Stimulated activated naive CD8-positive, alpha-beta T cell treated with anti-CD3 and anti-CD28 coated beads, Interleukin-15, Interleukin-2, amounts not matched to agents 100 ng/mL and 50 ng/mL, for 24 hours (primary cell): ENCODE results near the gene PRR23E.

Source experiments
- H3K27ac Mint-ChIP-seq: one replicate; pipeline ENCODE4 v1.8.0; 2021; ENCODE audit warnings: mild to moderate bottlenecking, mixed read lengths
- H3K27me3 Mint-ChIP-seq: one replicate; pipeline ENCODE4 v1.8.0; 2021; ENCODE audit warnings: mixed read lengths
- H3K36me3 Mint-ChIP-seq: one replicate; pipeline ENCODE4 v1.8.0; 2021; ENCODE audit warnings: low read depth, mixed read lengths
- H3K4me1 Mint-ChIP-seq: one replicate; pipeline ENCODE4 v1.8.0; 2021; ENCODE audit warnings: low read depth, mixed read lengths
- H3K4me3 Mint-ChIP-seq: one replicate; pipeline ENCODE4 v1.8.0; 2021; ENCODE audit warnings: mild to moderate bottlenecking, mixed read lengths
- H3K9me3 Mint-ChIP-seq: one replicate; pipeline ENCODE4 v1.8.0; 2021; ENCODE audit warnings: mixed read lengths

Gene PRR23E

GRCh38 chr3:127187316-127187715, 5.6 kb upstream of the PRR23E start:
- no peak overlapping the region for H3K4me3 Mint-ChIP-seq
- no peaks in the 10 kb centered on the region for H3K4me1 Mint-ChIP-seq
- no peaks in the 10 kb centered on the region for H3K36me3 Mint-ChIP-seq
- no peak overlapping the region for H3K27ac Mint-ChIP-seq
- H3K27me3 Mint-ChIP-seq, result no peaks in the 10 kb centered on the region
- peaks cover 13% of the 10 kb centered on the region for H3K9me3 Mint-ChIP-seq

GRCh38 chr3:127193341-127193740, 410 bp downstream of the PRR23E start:
- Mint-ChIP-seq H3K4me3 (no peak overlapping the region), H3K36me3 (no peaks in the 10 kb centered on the region), H3K4me1 (no peaks in the 10 kb centered on the region), H3K9me3 (peaks cover 12% of the 10 kb centered on the region), H3K27me3 (peaks cover 3% of the 10 kb centered on the region), H3K27ac (no peak overlapping the region)

- Mint-ChIP-seq H3K9me3 (peaks cover 8% of the 10 kb centered on the region), H3K27ac (no peak overlapping the region), H3K27me3 (peaks cover 3% of the 10 kb centered on the region), H3K4me1 (no peaks in the 10 kb centered on the region), H3K36me3 (no peaks in the 10 kb centered on the region), H3K4me3 (no peak overlapping the region)
Measured at GRCh38 chr3:127193775-127194174, 844 bp downstream of the PRR23E start.

GRCh38 chr3:127194601-127195187, 1.8 kb downstream of the PRR23E start:
- no peaks in the 10 kb centered on the region for H3K36me3 Mint-ChIP-seq
- H3K4me3 Mint-ChIP-seq, result no peak overlapping the region
- H3K4me1 Mint-ChIP-seq, result no peaks in the 10 kb centered on the region
- peaks cover 5% of the 10 kb centered on the region for H3K9me3 Mint-ChIP-seq
- H3K27me3 Mint-ChIP-seq, result peaks cover 3% of the 10 kb centered on the region
- H3K27ac Mint-ChIP-seq, result no peak overlapping the region

GRCh38 chr3:127195417-127195816, 2.5 kb downstream of the PRR23E start:
- peaks cover 3% of the 10 kb centered on the region for H3K27me3 Mint-ChIP-seq
- no peak overlapping the region for H3K4me3 Mint-ChIP-seq
- no peaks in the 10 kb centered on the region for H3K36me3 Mint-ChIP-seq
- H3K9me3 Mint-ChIP-seq, result peaks cover 5% of the 10 kb centered on the region
- no peaks in the 10 kb centered on the region for H3K4me1 Mint-ChIP-seq
- H3K27ac Mint-ChIP-seq, result no peak overlapping the region

GRCh38 chr3:127196002-127196401, 3.1 kb downstream of the PRR23E start:
- peaks cover 6% of the 10 kb centered on the region for H3K27me3 Mint-ChIP-seq
- H3K27ac Mint-ChIP-seq, result no peak overlapping the region
- no peaks in the 10 kb centered on the region for H3K4me1 Mint-ChIP-seq
- no peak overlapping the region for H3K4me3 Mint-ChIP-seq
- H3K9me3 Mint-ChIP-seq, result peaks cover 5% of the 10 kb centered on the region
- no peaks in the 10 kb centered on the region for H3K36me3 Mint-ChIP-seq

GRCh38 chr3:127196466-127197299, 3.8 kb downstream of the PRR23E start:
- Mint-ChIP-seq H3K4me1 (no peaks in the 10 kb centered on the region), H3K9me3 (peaks cover 5% of the 10 kb centered on the region), H3K27ac (no peak overlapping the region), H3K36me3 (no peaks in the 10 kb centered on the region), H3K4me3 (no peak overlapping the region), H3K27me3 (peaks cover 11% of the 10 kb centered on the region)

GRCh38 chr3:127197300-127198189, 4.6 kb downstream of the PRR23E start:
- H3K27me3 Mint-ChIP-seq, result peaks cover 11% of the 10 kb centered on the region
- H3K27ac Mint-ChIP-seq, result no peak overlapping the region
- no peak overlapping the region for H3K4me3 Mint-ChIP-seq
- no peaks in the 10 kb centered on the region for H3K4me1 Mint-ChIP-seq
- no peaks in the 10 kb centered on the region for H3K36me3 Mint-ChIP-seq
- H3K9me3 Mint-ChIP-seq, result peaks cover 2% of the 10 kb centered on the region

GRCh38 chr3:127200086-127200691, 7.3 kb downstream of the PRR23E start:
- Mint-ChIP-seq H3K4me1 (no peaks in the 10 kb centered on the region), H3K27me3 (peaks cover 11% of the 10 kb centered on the region), H3K27ac (no peak overlapping the region), H3K4me3 (no peak overlapping the region), H3K36me3 (no peaks in the 10 kb centered on the region), H3K9me3 (peaks cover 6% of the 10 kb centered on the region)

GRCh38 chr3:127203024-127203423, 10.1 kb downstream of the PRR23E start:
- Mint-ChIP-seq H3K9me3 (peaks cover 6% of the 10 kb centered on the region), H3K27ac (no peak overlapping the region), H3K27me3 (peaks cover 8% of the 10 kb centered on the region), H3K4me3 (no peak overlapping the region), H3K4me1 (no peaks in the 10 kb centered on the region), H3K36me3 (no peaks in the 10 kb centered on the region)

GRCh38 chr3:127204841-127205582, 12.1 kb downstream of the PRR23E start:
- Mint-ChIP-seq H3K4me1 (no peaks in the 10 kb centered on the region), H3K36me3 (no peaks in the 10 kb centered on the region), H3K4me3 (no peak overlapping the region), H3K9me3 (peaks cover 6% of the 10 kb centered on the region), H3K27me3 (peaks cover 8% of the 10 kb centered on the region), H3K27ac (no peak overlapping the region)

- Mint-ChIP-seq H3K36me3 (no peaks in the 10 kb centered on the region), H3K27ac (no peak overlapping the region), H3K27me3 (peaks cover 3% of the 10 kb centered on the region)
Measured at GRCh38 chr3:127206154-127206553, 13.2 kb downstream of the PRR23E start.

GRCh38 chr3:127206611-127207516, 13.9 kb downstream of the PRR23E start:
- Mint-ChIP-seq H3K4me1 (no peaks in the 10 kb centered on the region), H3K4me3 (no peak overlapping the region), H3K27ac (no peak overlapping the region), H3K36me3 (no peaks in the 10 kb centered on the region), H3K9me3 (peaks cover 6% of the 10 kb centered on the region), H3K27me3 (no peaks in the 10 kb centered on the region)

More at GRCh38 chr3:127206154-127206553, 13.2 kb downstream of the PRR23E start:
- Mint-ChIP-seq H3K9me3 (peaks cover 6% of the 10 kb centered on the region), H3K4me3 (no peak overlapping the region), H3K4me1 (no peaks in the 10 kb centered on the region)
